Measurements from ENCODE around the gene MADCAM1. TPM values are rescaled to one million over a fixed set of nuclear protein-coding genes. Genes with fewer than 3 reads are reported as not detected.

Gene MADCAM1
- total and polyA plus RNA-seq, 8 donors, result 0.52 to 11.7 (median 6.7) TPM; not detected in 1

DNA sequence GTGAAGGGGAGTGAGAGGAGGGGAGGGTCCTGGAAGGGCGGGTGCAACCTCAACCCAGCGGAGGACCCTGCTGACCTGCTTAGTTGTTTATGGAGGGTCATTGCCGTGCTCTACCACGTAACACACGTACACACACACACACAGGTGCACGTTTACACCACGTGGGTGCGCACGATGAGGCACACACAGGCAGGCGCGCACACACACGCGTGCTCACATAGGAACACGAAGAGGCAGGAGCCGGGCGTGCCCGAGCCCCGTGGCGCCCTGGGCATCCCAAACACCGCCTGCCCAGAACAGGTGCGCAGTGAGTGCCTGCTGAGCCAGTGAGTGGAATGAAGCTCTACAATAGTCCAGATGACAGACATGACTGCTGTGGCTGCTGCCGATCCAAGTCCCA, 11.2 kb upstream of the MADCAM1 start:
- Histone ChIP-seq H3K27me3 (peaks cover 0 to 40% of the 10 kb centered on the region in 2 donors), H3K9me3 (no peaks in the 10 kb centered on the region), H3K4me1 (peaks cover 0 to 12% of the 10 kb centered on the region in 2 donors), H3K4me3 (no peak overlapping the region), H3K36me3 (no peaks in the 10 kb centered on the region), H3K27ac (no peak overlapping the region)
- intact Hi-C loops (cut with DNase I), result no loop called here
- TF ChIP-seq, protein P1, sequence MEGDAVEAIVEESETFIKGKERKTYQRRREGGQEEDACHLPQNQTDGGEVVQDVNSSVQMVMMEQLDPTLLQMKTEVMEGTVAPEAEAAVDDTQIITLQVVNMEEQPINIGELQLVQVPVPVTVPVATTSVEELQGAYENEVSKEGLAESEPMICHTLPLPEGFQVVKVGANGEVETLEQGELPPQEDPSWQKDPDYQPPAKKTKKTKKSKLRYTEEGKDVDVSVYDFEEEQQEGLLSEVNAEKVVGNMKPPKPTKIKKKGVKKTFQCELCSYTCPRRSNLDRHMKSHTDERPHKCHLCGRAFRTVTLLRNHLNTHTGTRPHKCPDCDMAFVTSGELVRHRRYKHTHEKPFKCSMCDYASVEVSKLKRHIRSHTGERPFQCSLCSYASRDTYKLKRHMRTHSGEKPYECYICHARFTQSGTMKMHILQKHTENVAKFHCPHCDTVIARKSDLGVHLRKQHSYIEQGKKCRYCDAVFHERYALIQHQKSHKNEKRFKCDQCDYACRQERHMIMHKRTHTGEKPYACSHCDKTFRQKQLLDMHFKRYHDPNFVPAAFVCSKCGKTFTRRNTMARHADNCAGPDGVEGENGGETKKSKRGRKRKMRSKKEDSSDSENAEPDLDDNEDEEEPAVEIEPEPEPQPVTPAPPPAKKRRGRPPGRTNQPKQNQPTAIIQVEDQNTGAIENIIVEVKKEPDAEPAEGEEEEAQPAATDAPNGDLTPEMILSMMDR (IDR thresholded peaks at IDR 0.05), result no peak
- ATAC-seq, result no peak
- DNase-seq, result peak in 1 of 4 donors; percentile 54

GRCh38 chr19:485583-486236, 10.6 kb upstream of the MADCAM1 start:
- Histone ChIP-seq H3K4me3 (no peak overlapping the region), H3K36me3 (no peaks in the 10 kb centered on the region), H3K4me1 (peaks cover 0 to 14% of the 10 kb centered on the region in 2 donors), H3K27ac (no peak overlapping the region), H3K9me3 (no peaks in the 10 kb centered on the region), H3K27me3 (peaks cover 0 to 40% of the 10 kb centered on the region in 2 donors)
- DNase-seq (peak in 1 of 4 donors; percentile 56), ATAC-seq (no peak)
- TF ChIP-seq, protein P1 (IDR thresholded peaks at IDR 0.05), result no peak
- intact Hi-C loops (cut with DNase I), result no loop called here

DNA sequence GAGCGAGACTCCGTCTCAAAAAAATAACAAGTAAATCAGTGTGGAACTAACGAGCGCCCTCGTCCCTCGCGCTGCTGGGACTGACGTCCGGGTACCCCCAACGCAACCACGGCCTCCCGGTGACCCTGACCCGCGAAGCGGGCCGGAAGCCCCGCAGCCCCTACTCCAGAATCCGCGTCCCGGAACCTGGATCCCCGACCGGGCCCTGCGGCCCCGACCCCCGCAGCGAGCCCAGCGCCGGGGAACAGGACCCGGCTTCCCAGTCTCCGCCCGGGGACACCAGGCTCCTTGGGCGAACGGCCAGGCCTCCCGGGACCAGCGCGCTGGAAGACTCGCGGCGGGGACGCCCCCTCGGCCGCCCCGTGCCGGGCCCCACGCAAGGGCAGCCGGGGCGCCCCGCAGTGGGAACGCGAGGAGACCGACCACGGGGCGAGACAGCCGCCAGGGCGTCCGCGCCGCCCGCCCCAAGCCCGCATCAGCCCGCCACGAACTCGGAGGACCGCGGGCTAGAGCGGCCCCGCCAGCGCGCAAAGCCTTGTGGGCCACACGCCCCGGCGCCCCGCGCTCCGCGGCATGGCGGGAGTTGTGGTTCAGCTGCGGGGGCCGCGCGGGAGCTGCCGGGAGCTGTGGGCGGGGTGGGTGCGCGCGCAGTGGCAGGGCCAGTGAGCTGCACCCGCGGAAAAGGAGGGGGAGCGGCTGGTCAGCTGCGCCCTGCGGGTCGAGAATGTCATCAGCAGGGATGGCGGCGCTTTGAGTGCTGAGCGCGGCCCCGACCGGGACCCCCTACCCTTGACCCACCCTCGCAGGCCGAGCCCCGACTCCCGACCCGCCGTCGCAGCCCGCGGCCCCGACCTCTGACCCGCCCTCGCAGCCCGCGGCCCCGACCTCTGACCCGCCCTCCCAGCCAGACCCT, 7.5 kb upstream of the MADCAM1 start:
- ATAC-seq (peak; percentile 98), DNase-seq (peak; percentile 91 to 99 (median 96))
- intact Hi-C loops (cut with DNase I), result no loop called here
- Histone ChIP-seq H3K4me1 (peaks cover 0 to 14% of the 10 kb centered on the region in 2 donors), H3K4me3 (peak overlapping the region; percentile 87), H3K36me3 (no peaks in the 10 kb centered on the region), H3K27me3 (peaks cover 0 to 34% of the 10 kb centered on the region in 2 donors), H3K27ac (peak overlapping the region; percentile 91 to 94), H3K9me3 (no peaks in the 10 kb centered on the region)
- TF ChIP-seq, protein P1 (IDR thresholded peaks at IDR 0.05), result no peak

GRCh38 chr19:489418-490196, 6.7 kb upstream of the MADCAM1 start:
- Histone ChIP-seq H3K36me3 (no peaks in the 10 kb centered on the region), H3K4me3 (peak overlapping the region; percentile 87), H3K27ac (peak overlapping the region; percentile 91 to 94), H3K9me3 (no peaks in the 10 kb centered on the region), H3K4me1 (peaks cover 0 to 18% of the 10 kb centered on the region in 2 donors), H3K27me3 (peaks cover 0 to 32% of the 10 kb centered on the region in 2 donors)
- ATAC-seq, result peak; percentile 43
- TF ChIP-seq, protein P1 (IDR thresholded peaks at IDR 0.05), result no peak
- intact Hi-C loops (cut with DNase I), result no loop called here
- peak in 1 of 4 donors; percentile 25 for DNase-seq
